ENCODE measurements around the gene CCL4.
A peak's percentile ranks its signal among the peaks of the same experiment; 100 is the strongest.

Gene CCL4

GRCh38 chr17:36149296-36149820 lies 45.7 kb downstream of the CCL4 start:
- in situ Hi-C loops (cut with MboI; ENCODE audit: low sequenced_read_pairs, unreplicated experiment) = loop anchor here (10.0 kb wide), 1 partner anchor 175 kb away; no protein-coding TSS in a partner anchor
- DNase-seq (ENCODE audit: low spot score) = no peak
- no peak for TF ChIP-seq CTCF (IDR thresholded peaks at IDR 0.05; ENCODE audit: borderline replicate concordance, control extremely low read depth, extremely low read depth, insufficient read depth, missing control alignments)

- no peak for TF ChIP-seq CTCF (IDR thresholded peaks at IDR 0.05; ENCODE audit: borderline replicate concordance, control extremely low read depth, extremely low read depth, insufficient read depth, missing control alignments)
- in situ Hi-C loops (cut with MboI; ENCODE audit: low sequenced_read_pairs, unreplicated experiment) = no loop called here
These were observed 48.4 kb downstream of the CCL4 start for GRCh38 chr17:36151891-36152638.

GRCh38 chr17:36152639-36153120 lies 49.1 kb downstream of the CCL4 start:
- in situ Hi-C loops (cut with MboI; ENCODE audit: low sequenced_read_pairs, unreplicated experiment) = no loop called here
- no peak for DNase-seq (ENCODE audit: low spot score)
- no peak for TF ChIP-seq CTCF (IDR thresholded peaks at IDR 0.05; ENCODE audit: borderline replicate concordance, control extremely low read depth, extremely low read depth, insufficient read depth, missing control alignments)

More at GRCh38 chr17:36151891-36152638, 48.4 kb downstream of the CCL4 start:
- no peak for DNase-seq (ENCODE audit: low spot score)

GRCh38 chr17:36153895-36154610 lies 50.4 kb downstream of the CCL4 start:
- peak; percentile 32 for DNase-seq (ENCODE audit: low spot score)
- in situ Hi-C loops (cut with MboI; ENCODE audit: low sequenced_read_pairs, unreplicated experiment) = no loop called here
- no peak for TF ChIP-seq CTCF (IDR thresholded peaks at IDR 0.05; ENCODE audit: borderline replicate concordance, control extremely low read depth, extremely low read depth, insufficient read depth, missing control alignments)
